CD4-positive, alpha-beta memory T cell (primary cell): Measurements from ENCODE around the gene C6orf89. TPM values are rescaled to one million over a fixed set of nuclear protein-coding genes. Genes with fewer than 3 reads are reported as not detected.

ENCODE experiments used
- CTCF ChIA-PET: fragments of 350-600 bp; sonication (Branson Sonifier 250); formaldehyde crosslinking; loops from one replicate; lab custom pipeline; 2021; ENCODE audit warnings: inconsistent platforms; ENCODE audit not compliant: partially characterized antibody; lab: Charles Lee
- POLR2A ChIA-PET: fragments of 350-600 bp; sonication (Branson Sonifier 250); formaldehyde crosslinking; loops from one replicate; lab custom pipeline; 2021; ENCODE audit not compliant: partially characterized antibody; lab: Charles Lee
- DNase-seq, 5 donors: peaks; one replicate each; pipeline versions ENCODE4 v3.0.0 to v3.0.0-alpha.2; 2020 to 2022; ENCODE audit warnings: mixed read lengths in 1 of 5
- H3K27ac ChIP-seq: one replicate; pipeline ENCODE4 v1.7.0; 2013; ENCODE audit warnings: low read depth, low read length
- H3K27me3 ChIP-seq: 2 replicates; pipeline ENCODE4 v1.7.0; 2013; ENCODE audit warnings: mild to moderate bottlenecking, low read length, moderate library complexity; ENCODE audit not compliant: insufficient read depth
- H3K36me3 ChIP-seq: 2 replicates; pipeline ENCODE4 v1.7.0; 2013; ENCODE audit warnings: mild to moderate bottlenecking, low read length, moderate library complexity; ENCODE audit not compliant: insufficient read depth
- H3K4me1 ChIP-seq: 2 replicates; pipeline ENCODE4 v1.7.0; 2013; ENCODE audit warnings: mild to moderate bottlenecking, low read length, moderate library complexity; ENCODE audit not compliant: insufficient read depth
- H3K4me3 ChIP-seq, 2 donors: one replicate each; pipeline ENCODE4 v1.7.0; 2013; ENCODE audit warnings: low read length in 2 of 2, mild to moderate bottlenecking in 1 of 2
- H3K9me3 ChIP-seq, 2 donors: one replicate each; pipeline ENCODE4 v1.7.0; 2013; ENCODE audit warnings: low read length in 2 of 2, control low read depth in 1 of 2; ENCODE audit not compliant: control insufficient read depth in 1 of 2
- H3K27ac Mint-ChIP-seq, 7 donors: one replicate each; pipeline ENCODE4 v1.8.0; 2020 to 2021; ENCODE audit warnings: mixed read lengths in 7 of 7, mild to moderate bottlenecking in 6 of 7, inconsistent platforms in 3 of 7, moderate library complexity in 3 of 7
- H3K27me3 Mint-ChIP-seq, 2 donors: one replicate each; pipeline ENCODE4 v1.8.0; 2020 to 2021; ENCODE audit warnings: mixed read lengths in 2 of 2
- H3K36me3 Mint-ChIP-seq, 2 donors: one replicate each; pipeline ENCODE4 v1.8.0; 2020 to 2021; ENCODE audit warnings: mixed read lengths in 2 of 2, inconsistent platforms in 1 of 2, mild to moderate bottlenecking in 1 of 2
- H3K4me1 Mint-ChIP-seq, 4 donors: one replicate each; pipeline ENCODE4 v1.8.0; 2020 to 2021; ENCODE audit warnings: mixed read lengths in 4 of 4, mild to moderate bottlenecking in 1 of 4
- H3K4me3 Mint-ChIP-seq, 8 donors: one replicate each; pipeline ENCODE4 v1.8.0; 2020 to 2021; ENCODE audit warnings: mixed read lengths in 8 of 8, mild to moderate bottlenecking in 7 of 8, moderate library complexity in 6 of 8, inconsistent platforms in 3 of 8
- H3K9me3 Mint-ChIP-seq, 8 donors: one replicate each; pipeline ENCODE4 v1.8.0; 2020 to 2021; ENCODE audit warnings: mixed read lengths in 8 of 8, mild to moderate bottlenecking in 5 of 8, inconsistent platforms in 3 of 8, moderate library complexity in 1 of 8
- intact Hi-C: fragments of 100-400 bp; cut with micrococcal nuclease; formaldehyde crosslinking; loops from one replicate; pipeline ENCODE4 v1.15.1; 2023
- polyA plus RNA-seq, 2 donors: library from polyadenylated mRNA; unstranded; fragments of 300-500 nt; fragmentation: Illumina TruSeq; gene quantifications; one replicate each; pipeline ENCODE4 v1.2.3, GENCODE V29; 2021
- total RNA-seq, 2 experiments: library from RNA; stranded (reverse); gene quantifications; one replicate each; pipeline ENCODE4 v1.2.3, GENCODE V29; 2021

Gene C6orf89
- total and polyA plus RNA-seq, 4 experiments from 2014 or later: 35.4 to 56.0 (median 52.9) TPM

DNA sequence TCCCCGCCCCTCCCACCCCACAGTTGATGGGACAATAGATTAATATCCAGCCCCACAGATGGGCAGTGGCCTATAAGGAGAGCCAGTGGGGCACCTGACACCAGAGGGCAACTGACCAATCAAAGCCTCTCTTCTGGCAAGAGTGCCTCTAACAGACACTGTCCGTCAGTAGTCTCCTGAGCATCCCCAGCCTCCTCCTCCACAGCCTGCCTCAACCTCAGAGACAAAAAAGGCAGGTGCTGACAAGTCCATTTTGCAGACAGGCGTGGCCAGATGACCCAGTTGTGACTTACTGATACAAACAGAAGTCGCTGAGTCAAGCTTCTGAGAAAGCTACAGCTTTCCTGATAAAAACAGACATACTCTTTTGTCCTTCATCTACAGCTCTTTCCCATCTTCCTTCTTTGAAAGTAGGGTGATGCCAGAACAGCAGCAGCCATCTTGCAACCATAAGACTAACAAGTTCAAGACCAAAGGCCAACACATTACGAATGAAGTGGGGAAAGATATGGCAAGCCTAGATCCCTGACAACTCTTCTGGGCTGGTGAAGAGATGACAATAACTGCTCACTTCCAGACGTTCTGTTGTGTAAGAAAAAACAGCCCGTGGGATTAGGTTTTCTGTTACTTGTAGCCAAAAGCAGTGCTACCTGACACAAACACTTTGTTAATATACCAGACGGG is 23.4 kb upstream of the C6orf89 start:
- peaks cover 6% of the 10 kb centered on the region for H3K36me3 ChIP-seq
- no peaks in the 10 kb centered on the region for H3K27me3 ChIP-seq
- Mint-ChIP-seq H3K4me3 (no peak overlapping the region), H3K4me1 (peaks cover 20 to 43% (median 25%) of the 10 kb centered on the region in 4 donors), H3K36me3 (peaks cover 45 to 60% of the 10 kb centered on the region in 2 donors), H3K27ac (peak overlapping the region in 3 of 7 donors; percentile 6 to 53 (median 25)), H3K27me3 (no peaks in the 10 kb centered on the region), H3K9me3 (no peaks in the 10 kb centered on the region)
- no peak for DNase-seq
- H3K9me3 ChIP-seq: no peaks in the 10 kb centered on the region
- ChIA-PET POLR2A (interaction anchor here (5.1 kb wide), 1 partner anchor 12 kb away, joined by 22 read pairs; the partner anchor contains the start of gene PPIL1), CTCF (interaction anchor here (0.9 to 1.7 kb wide), 3 partner anchors 11 to 348 kb away, joined by 3 to 4 read pairs (median 3); no protein-coding TSS in a partner anchor)
- peaks cover 16% of the 10 kb centered on the region for H3K4me1 ChIP-seq
- no peak overlapping the region for H3K27ac ChIP-seq
- intact Hi-C loops: no loop called here
- H3K4me3 ChIP-seq: no peak overlapping the region

DNA sequence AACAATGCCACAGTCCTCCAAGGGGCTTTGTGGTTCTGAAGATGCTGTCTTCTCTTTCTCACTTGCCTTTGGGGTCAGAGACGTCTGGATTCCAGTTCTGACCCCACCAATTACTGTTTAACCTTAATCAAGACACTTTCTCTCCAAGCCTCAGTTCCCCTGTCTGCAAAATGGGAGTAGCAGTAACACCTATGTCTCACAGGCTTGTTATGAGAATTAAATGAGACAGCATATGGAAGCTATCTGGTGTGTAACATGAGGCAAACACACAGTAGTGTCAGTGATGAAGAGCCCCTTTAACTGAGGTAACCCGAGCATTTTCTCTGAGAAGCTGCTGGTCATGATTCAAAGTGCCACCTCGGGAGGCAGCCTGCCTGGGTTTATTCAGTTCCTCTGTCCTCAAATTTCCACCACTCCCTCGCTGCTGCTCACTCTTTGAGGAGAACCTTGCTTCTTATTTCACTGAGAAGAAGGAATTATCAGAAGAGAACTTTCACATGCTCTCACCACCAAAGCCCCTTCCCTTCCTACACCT is 22.8 kb upstream of the C6orf89 start:
- Mint-ChIP-seq H3K4me1 (peaks cover 25 to 49% (median 30%) of the 10 kb centered on the region in 4 donors), H3K27me3 (no peaks in the 10 kb centered on the region), H3K27ac (peak overlapping the region in 2 of 7 donors; percentile 36 to 69), H3K36me3 (peaks cover 48 to 66% of the 10 kb centered on the region in 2 donors), H3K4me3 (no peak overlapping the region), H3K9me3 (no peaks in the 10 kb centered on the region)
- H3K36me3 ChIP-seq: peaks cover 6% of the 10 kb centered on the region
- ChIA-PET CTCF (interaction anchor here (0.9 to 1.7 kb wide), 3 partner anchors 11 to 347 kb away, joined by 3 to 4 read pairs (median 3); no protein-coding TSS in a partner anchor), POLR2A (interaction anchor here (5.1 kb wide), 1 partner anchor 12 kb away, joined by 22 read pairs; the partner anchor contains the start of gene PPIL1)
- no peak for DNase-seq
- no peak overlapping the region for H3K4me3 ChIP-seq
- no peaks in the 10 kb centered on the region for H3K9me3 ChIP-seq
- peaks cover 16% of the 10 kb centered on the region for H3K4me1 ChIP-seq
- no peaks in the 10 kb centered on the region for H3K27me3 ChIP-seq
- H3K27ac ChIP-seq: no peak overlapping the region
- intact Hi-C loops: no loop called here

DNA sequence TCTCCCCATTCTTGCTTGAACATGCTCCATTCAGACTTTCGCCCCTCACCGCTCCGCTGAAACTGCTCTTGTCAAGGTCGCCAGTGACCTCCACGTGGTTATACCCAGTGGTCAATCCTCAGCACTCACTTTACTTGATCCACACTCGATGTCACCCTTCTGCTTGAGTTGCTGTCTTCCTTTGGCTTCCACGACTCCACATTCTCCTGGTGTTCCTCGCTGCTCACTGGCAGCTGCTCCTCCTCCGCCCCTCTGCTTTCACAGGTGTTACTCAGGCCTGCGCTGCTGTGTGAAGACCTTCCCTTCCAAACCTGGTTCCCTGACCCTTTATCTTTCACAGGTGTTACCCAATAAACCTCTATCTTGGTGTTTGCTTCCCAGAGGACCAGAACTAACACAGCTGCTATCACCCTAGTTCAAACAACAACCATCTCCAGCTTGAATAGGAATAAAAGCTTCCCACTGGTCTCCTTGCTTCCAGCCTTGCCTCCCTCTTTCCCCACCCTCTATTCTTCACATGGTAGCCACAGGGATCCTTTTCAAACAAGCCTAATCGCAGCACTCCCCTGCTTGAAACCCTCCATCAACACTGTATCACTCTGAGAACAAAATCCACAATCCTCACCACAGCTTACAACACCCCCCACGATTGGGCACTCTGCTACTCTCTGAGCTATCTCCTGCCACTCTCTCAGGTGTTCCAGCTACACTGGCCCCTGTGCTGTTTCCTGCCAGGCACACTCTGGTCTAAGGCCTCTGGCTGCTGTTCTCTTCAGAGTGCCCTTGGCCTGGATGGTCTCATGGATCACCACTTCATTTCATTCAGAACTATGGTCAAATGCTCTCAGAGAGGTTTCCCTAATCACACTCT is 21.8 kb upstream of the C6orf89 start:
- DNase-seq: no peak
- Mint-ChIP-seq H3K4me3 (no peak overlapping the region), H3K4me1 (peaks cover 29 to 53% (median 32%) of the 10 kb centered on the region in 4 donors), H3K27me3 (no peaks in the 10 kb centered on the region), H3K9me3 (no peaks in the 10 kb centered on the region), H3K36me3 (peaks cover 53 to 66% of the 10 kb centered on the region in 2 donors), H3K27ac (peak overlapping the region in 3 of 7 donors; percentile 7 to 61 (median 9))
- POLR2A ChIA-PET: interaction anchor here (5.1 kb wide), 1 partner anchor 11 kb away, joined by 22 read pairs; the partner anchor contains the start of gene PPIL1
- intact Hi-C loops: no loop called here
- peaks cover 6% of the 10 kb centered on the region for H3K36me3 ChIP-seq
- peaks cover 16% of the 10 kb centered on the region for H3K4me1 ChIP-seq
- H3K9me3 ChIP-seq: no peaks in the 10 kb centered on the region
- no peaks in the 10 kb centered on the region for H3K27me3 ChIP-seq
- H3K27ac ChIP-seq: no peak overlapping the region
- no peak overlapping the region for H3K4me3 ChIP-seq
- CTCF ChIA-PET: interaction anchor here (1.3 to 4.1 kb wide), 4 partner anchors 10 to 346 kb away, joined by 3 to 20 read pairs (median 6); partner anchors contain the start of gene PPIL1

DNA sequence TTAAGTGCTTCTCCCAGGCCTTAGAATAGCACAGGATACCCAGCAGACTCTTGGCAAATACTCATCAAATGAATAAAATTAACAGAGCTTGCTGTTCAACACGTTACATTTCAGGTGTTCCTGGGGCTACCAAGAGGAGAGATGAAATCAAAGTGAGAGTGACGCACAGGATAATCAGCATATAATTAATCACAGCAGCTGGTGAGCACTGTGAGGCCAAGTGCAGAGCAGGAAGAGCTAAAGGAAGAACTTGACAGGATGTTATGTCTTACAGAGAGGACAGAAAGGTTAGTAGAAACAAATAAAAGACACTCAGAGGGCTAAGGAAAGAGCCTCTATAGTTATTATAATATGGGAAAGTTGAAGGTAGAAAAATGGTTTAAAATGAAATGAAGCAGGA is 19.9 kb upstream of the C6orf89 start:
- Histone ChIP-seq H3K27me3 (no peaks in the 10 kb centered on the region), H3K36me3 (peaks cover 6% of the 10 kb centered on the region), H3K4me1 (peaks cover 16% of the 10 kb centered on the region), H3K4me3 (no peak overlapping the region), H3K27ac (no peak overlapping the region), H3K9me3 (no peaks in the 10 kb centered on the region)
- POLR2A ChIA-PET: interaction anchor here (1.0 to 5.1 kb wide), 2 partner anchors 9 to 20 kb away, joined by 3 to 22 read pairs; partner anchors contain the start of genes C6orf89 and PPIL1
- CTCF ChIA-PET: interaction anchor here (1.9 to 4.1 kb wide), 3 partner anchors 9 to 98 kb away, joined by 4 to 20 read pairs (median 9); partner anchors contain the start of gene PPIL1
- peak overlapping the region in 4 of 7 donors; percentile 20 to 85 (median 50) for H3K27ac Mint-ChIP-seq
- peaks cover 65 to 72% of the 10 kb centered on the region in 2 donors for H3K36me3 Mint-ChIP-seq
- no peaks in the 10 kb centered on the region for H3K9me3 Mint-ChIP-seq
- DNase-seq: peak in 2 of 5 donors; percentile 15 to 20
- peaks cover 30 to 60% (median 38%) of the 10 kb centered on the region in 4 donors for H3K4me1 Mint-ChIP-seq
- H3K27me3 Mint-ChIP-seq: no peaks in the 10 kb centered on the region
- peak overlapping the region in 1 of 8 donors; percentile 66 for H3K4me3 Mint-ChIP-seq
- intact Hi-C loops: no loop called here

DNA sequence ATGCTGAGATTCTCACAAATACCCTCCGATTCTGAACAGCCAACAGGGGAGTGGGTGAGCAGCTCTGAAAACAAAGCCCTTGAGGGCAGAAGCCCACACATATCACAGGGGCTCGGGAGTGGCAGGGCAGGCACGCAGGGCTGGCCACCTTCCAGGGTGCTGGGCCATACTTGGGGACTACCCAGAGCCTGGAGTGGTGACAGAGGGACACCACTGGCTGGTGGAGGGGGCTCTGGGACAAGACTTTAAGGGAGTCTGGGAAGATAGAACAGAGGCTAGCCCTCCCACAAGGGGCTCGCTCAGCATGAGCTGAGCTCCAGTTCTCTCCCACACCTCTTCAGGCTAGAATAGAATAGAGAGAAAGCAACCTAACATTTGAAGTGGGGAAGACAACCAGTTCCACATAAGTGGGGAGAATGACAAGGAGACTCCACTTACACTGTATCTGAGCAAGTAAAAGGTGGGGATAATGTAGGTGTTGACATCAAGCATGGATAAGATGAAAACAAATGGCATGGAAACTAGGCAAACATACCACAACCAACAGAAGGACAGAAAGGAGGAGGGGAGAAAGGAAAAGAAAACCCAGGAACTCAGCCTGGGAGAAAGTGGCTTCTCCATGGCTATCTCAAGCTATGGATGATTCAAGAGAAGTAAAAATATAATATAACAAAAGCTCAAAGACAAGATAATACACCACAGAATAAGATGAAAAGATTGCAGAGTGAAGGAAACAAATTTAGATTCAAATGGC is 18.1 kb upstream of the C6orf89 start:
- peaks cover 66 to 67% of the 10 kb centered on the region in 2 donors for H3K36me3 Mint-ChIP-seq
- no peak overlapping the region for H3K27ac ChIP-seq
- H3K36me3 ChIP-seq: peaks cover 4% of the 10 kb centered on the region
- ChIA-PET POLR2A (no interaction called here), CTCF (interaction anchor here (0.6 to 4.1 kb wide), 3 partner anchors 15 to 20 kb away, joined by 3 to 20 read pairs (median 3); no protein-coding TSS in a partner anchor)
- no peak overlapping the region for H3K4me3 ChIP-seq
- H3K9me3 Mint-ChIP-seq: no peaks in the 10 kb centered on the region
- peak overlapping the region in 3 of 7 donors; percentile 1 to 71 (median 43) for H3K27ac Mint-ChIP-seq
- no peaks in the 10 kb centered on the region for H3K27me3 ChIP-seq
- H3K27me3 Mint-ChIP-seq: no peaks in the 10 kb centered on the region
- peak overlapping the region in 1 of 8 donors; percentile 5 for H3K4me3 Mint-ChIP-seq
- H3K4me1 ChIP-seq: peaks cover 17% of the 10 kb centered on the region
- intact Hi-C loops: no loop called here
- DNase-seq: no peak
- peaks cover 35 to 63% (median 38%) of the 10 kb centered on the region in 4 donors for H3K4me1 Mint-ChIP-seq
- H3K9me3 ChIP-seq: no peaks in the 10 kb centered on the region

DNA sequence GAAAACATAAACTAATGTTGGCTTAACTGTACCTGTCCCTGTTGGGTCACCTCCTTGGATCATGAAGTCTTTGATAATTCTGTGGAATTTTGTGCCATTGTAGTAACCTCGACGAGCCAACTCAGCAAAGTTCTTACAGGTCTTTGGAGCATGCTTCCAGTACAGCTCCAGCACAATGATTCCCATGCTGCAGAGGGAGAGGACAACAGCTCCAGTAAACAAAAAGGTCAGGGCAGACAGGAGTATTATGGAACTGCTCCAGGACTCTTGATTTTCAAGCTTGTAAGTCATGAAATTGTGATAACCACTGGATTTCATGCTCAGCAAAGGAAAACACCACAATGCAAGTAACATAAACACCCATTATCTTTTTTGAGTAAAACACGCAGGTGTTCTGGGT is 14.1 kb upstream of the C6orf89 start:
- CTCF ChIA-PET: interaction anchor here (1.2 to 5.3 kb wide), 2 partner anchors 13 to 146 kb away, joined by 4 to 88 read pairs; partner anchors contain the start of gene C6orf89
- POLR2A ChIA-PET: no interaction called here
- Histone ChIP-seq H3K36me3 (no peaks in the 10 kb centered on the region), H3K27me3 (no peaks in the 10 kb centered on the region), H3K9me3 (no peaks in the 10 kb centered on the region), H3K27ac (no peak overlapping the region), H3K4me1 (peaks cover 28% of the 10 kb centered on the region), H3K4me3 (no peak overlapping the region)
- Mint-ChIP-seq H3K36me3 (peaks cover 32 to 40% of the 10 kb centered on the region in 2 donors), H3K27ac (no peak overlapping the region), H3K27me3 (no peaks in the 10 kb centered on the region), H3K9me3 (peaks cover 0 to 2% (median 0%) of the 10 kb centered on the region in 8 donors), H3K4me1 (peaks cover 30 to 53% (median 40%) of the 10 kb centered on the region in 4 donors), H3K4me3 (no peak overlapping the region)
- DNase-seq: no peak
- intact Hi-C loops: no loop called here
